GM21825 (cell line): ENCODE measurements around the gene MTG2.

Experiments used
- ATAC-seq: cut with Tn5 transposase; IDR thresholded peaks from one replicate; pipeline ENCODE4 v1.9.1; 2021; ENCODE audit warnings: mild to moderate bottlenecking, moderate library complexity; ENCODE audit not compliant: unreplicated experiment

The MTG2 gene, protein sequence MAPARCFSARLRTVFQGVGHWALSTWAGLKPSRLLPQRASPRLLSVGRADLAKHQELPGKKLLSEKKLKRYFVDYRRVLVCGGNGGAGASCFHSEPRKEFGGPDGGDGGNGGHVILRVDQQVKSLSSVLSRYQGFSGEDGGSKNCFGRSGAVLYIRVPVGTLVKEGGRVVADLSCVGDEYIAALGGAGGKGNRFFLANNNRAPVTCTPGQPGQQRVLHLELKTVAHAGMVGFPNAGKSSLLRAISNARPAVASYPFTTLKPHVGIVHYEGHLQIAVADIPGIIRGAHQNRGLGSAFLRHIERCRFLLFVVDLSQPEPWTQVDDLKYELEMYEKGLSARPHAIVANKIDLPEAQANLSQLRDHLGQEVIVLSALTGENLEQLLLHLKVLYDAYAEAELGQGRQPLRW

GRCh38 chr20:62182469-62183425 lies at the start of gene MTG2:
MTG2 (plus strand) TSS chr20:62183028; CDS start chr20:62193421, 10,393 bp downstream.
- peak; percentile 91 for ATAC-seq

- no peak for ATAC-seq
Measured at GRCh38 chr20:62133051-62133845, 49.6 kb upstream of the MTG2 start.

- no peak for ATAC-seq
Measured at GRCh38 chr20:62133864-62134263, 49.0 kb upstream of the MTG2 start.

- ATAC-seq: no peak
Measured at GRCh38 chr20:62134735-62135231, 48.0 kb upstream of the MTG2 start.

- ATAC-seq: no peak
Measured at GRCh38 chr20:62135573-62136266, 47.1 kb upstream of the MTG2 start.

DNA sequence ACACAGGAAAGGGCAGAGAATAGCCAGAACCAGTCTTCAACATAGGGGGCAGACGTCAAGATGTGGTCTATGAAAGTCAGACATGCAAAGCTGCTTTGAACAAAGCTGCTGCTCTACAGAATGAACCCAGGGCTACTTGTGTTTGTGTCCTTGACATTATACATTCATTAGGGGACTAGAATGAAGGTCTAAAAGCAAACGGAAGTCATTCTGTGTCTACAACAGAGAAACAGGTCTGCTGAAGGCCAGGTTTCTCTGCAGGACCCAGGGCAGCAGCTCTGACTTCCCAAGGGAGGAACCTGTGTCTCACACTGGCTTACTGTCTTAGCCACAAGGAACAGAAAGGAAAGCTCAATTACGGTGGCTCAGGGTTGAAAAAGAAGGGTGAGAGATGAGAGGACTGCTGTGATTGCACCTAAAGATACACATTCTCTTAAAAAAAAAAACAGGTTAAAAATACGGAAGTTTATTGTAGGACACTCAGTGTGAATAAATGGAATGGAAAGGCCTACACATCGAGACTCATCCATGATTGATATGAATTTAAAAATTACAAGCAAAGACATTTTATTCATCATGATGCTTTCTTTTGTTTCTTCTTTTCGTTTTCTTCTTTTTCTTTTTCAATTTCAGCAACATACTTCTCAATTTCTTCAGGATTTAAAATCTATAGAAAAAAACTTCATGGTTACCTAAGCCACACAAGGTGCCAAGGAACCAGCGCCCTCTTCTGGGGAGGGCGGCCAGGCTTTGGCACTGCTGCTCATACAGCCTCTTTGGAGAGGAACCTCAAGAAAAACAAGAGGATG lies 46.3 kb upstream of the MTG2 start:
- no peak for ATAC-seq

- ATAC-seq: no peak
Measured at GRCh38 chr20:62137092-62137384, 45.8 kb upstream of the MTG2 start.

DNA sequence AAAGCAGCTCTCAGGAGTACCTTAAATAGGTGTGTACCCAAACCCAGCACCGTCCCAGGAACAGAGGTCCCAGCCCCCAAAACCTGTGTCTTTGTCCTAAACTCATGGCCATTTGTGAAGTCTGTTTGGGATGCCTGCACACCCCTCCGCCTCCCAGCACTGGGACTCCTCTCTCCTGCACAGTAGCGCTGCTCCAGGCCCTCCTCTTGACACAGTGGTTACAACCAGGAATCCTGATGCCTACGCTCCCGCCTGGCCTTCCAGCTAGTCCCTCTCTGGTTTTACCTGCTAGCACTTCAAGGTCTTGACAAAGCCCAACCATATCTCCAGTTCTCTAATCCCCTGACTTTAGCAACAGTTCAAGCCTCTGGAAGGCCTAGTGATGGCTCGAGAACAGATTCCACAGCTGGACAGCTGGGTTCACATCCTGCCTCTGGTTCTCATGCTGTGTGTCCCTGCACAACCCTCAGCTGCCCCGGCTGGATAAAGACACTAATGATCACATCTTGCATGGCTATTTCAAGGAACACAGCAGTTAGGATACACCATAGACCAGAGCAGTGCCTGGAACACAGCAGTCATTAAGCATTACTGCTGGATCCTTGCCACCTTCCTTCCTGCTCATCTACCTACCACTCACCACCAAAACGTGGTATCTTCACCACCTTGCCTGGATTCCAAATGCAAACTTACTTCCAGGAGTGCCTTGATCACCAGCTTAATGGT lies 45.2 kb upstream of the MTG2 start:
- no peak for ATAC-seq

- ATAC-seq: no peak
Measured at GRCh38 chr20:62138204-62138543, 44.7 kb upstream of the MTG2 start.

GRCh38 chr20:62138912-62139311 lies 43.9 kb upstream of the MTG2 start:
- no peak for ATAC-seq

GRCh38 chr20:62139636-62140035 lies 43.2 kb upstream of the MTG2 start:
- ATAC-seq: no peak

GRCh38 chr20:62141043-62141396 lies 41.8 kb upstream of the MTG2 start:
- no peak for ATAC-seq

DNA sequence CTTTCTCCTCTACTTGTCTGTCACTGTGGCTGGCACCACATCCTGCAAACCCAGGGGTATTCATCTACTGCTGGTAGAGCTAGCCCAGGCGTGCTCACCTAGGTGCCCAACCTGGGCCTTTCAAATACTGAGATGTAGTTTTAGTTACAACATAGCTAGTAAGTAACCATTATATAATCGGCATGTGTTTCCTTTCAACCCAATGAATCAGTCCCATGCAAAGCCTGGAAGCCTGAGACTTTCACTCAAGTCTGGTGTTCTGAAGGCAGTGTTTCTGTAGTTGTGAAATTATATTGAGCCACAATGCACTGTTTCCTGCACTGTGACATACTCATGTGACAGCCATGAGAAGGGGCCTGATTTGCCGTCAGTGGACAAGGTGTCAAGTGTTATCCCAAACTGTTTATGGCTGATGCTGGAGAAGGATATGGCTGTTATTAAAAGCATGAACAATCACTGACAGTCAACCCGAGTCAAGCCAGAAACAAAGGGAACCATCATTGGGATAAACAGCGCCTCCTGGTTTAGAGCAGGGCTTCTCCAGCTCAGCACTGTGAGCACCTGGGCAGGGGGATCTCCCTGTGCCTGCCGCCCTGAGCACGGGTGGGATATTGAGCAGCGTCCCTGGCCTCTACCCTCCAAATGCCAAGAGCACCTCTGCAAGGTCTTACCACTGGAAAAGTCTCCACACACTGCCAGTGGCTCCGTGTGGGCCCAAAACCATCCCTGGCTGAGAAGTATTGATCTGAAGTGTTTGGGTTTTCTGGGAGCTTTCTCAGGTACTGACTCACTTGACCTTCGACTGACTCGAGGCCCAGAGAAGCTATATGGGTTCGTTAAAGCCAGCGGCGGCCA lies 41.2 kb upstream of the MTG2 start:
- ATAC-seq: no peak

- ATAC-seq: peak; percentile 16
Measured at GRCh38 chr20:62142252-62143080, 40.4 kb upstream of the MTG2 start.

GRCh38 chr20:62143081-62143956 lies 39.5 kb upstream of the MTG2 start, which contains the start of the genes PSMA7 and SS18L1:
PSMA7 (minus strand) TSS chr20:62143394; CDS start chr20:62143303, 91 bp downstream.
SS18L1 (plus strand) TSS chr20:62143769; CDS start chr20:62143821, 52 bp downstream.
- ATAC-seq: peak; percentile 68
